GM12874 (cell line): ENCODE results near the gene KLLN.

ENCODE experiments used
- CTCF ChIP-seq: IDR thresholded peaks from 2 replicates; pipeline ENCODE4 v1.5.1; 2011; ENCODE audit warnings: low read depth, mild to moderate bottlenecking, control low read depth, low read length, moderate library complexity; ENCODE audit not compliant: insufficient read depth

The KLLN gene

GRCh38 chr10:87863053-87863943, at the start of gene KLLN, which contains the start of gene PTEN:
TSS of gene KLLN (minus strand) at chr10:87863533. CDS start at chr10:87862487, 1,046 bp downstream.
TSS of gene PTEN (plus strand) at chr10:87863625. CDS start at chr10:87864470, 845 bp downstream.
- no peak for TF ChIP-seq CTCF

GRCh38 chr10:87896216-87896615, 32.9 kb upstream of the KLLN start:
- no peak for TF ChIP-seq CTCF

GRCh38 chr10:87895430-87895829, 32.1 kb upstream of the KLLN start:
- no peak for TF ChIP-seq CTCF

- TF ChIP-seq CTCF: no peak
Observed at GRCh38 chr10:87887548-87888289, 24.4 kb upstream of the KLLN start.

- no peak for TF ChIP-seq CTCF
Observed at GRCh38 chr10:87887146-87887545, 23.8 kb upstream of the KLLN start.

GRCh38 chr10:87886635-87887034, 23.3 kb upstream of the KLLN start:
- no peak for TF ChIP-seq CTCF

- TF ChIP-seq CTCF: no peak
Observed at GRCh38 chr10:87882555-87883294, 19.4 kb upstream of the KLLN start.
